Prostate gland (tissue), 2 donors: Measurements from ENCODE around the gene SLC16A5. TPM values are rescaled to one million over a fixed set of nuclear protein-coding genes. Genes with fewer than 3 reads are reported as not detected.
"Not testable (repeated sequence)": the region's sequence is repeated elsewhere in the genome, so short reads cannot be mapped to it uniquely, and the experiment has no call there.

ENCODE experiments used
- DNase-seq: peaks from one replicate; pipeline ENCODE4 v3.0.0-alpha.2; 2019; ENCODE audit warnings: low spot score
- H3K27ac ChIP-seq, 2 donors: fragments of 200-600 bp; sonication (generic); 2 replicates each; pipeline ENCODE4 v1.5.1; 2017 to 2019
- H3K27me3 ChIP-seq: fragments of 200-600 bp; sonication (generic); replicated peaks from 2 replicates; pipeline ENCODE4 v1.5.1; 2019; ENCODE audit not compliant: insufficient read depth
- H3K36me3 ChIP-seq, 2 donors: fragments of 200-600 bp; sonication (generic); 1 replicate in 1 of 2; 2 replicates in 1 of 2; pipeline versions ENCODE4 v1.5.1 to v1.8.1; 2017 to 2019
- H3K4me1 ChIP-seq: fragments of 200-600 bp; sonication (generic); replicated peaks from 2 replicates; pipeline ENCODE4 v1.5.1; 2019
- H3K4me3 ChIP-seq, 2 donors: fragments of 200-600 bp; sonication (generic); 2 replicates each; pipeline ENCODE4 v1.5.1; 2017 to 2019
- H3K9me3 ChIP-seq: fragments of 200-600 bp; sonication (generic); 2 replicates; pipeline ENCODE4 v1.5.1; 2017
- CTCF ChIP-seq, 4 experiments: fragments of 200-600 bp in 2 of 4; fragments of 450-650 bp in 2 of 4; sonication (generic) in 2 of 4; IDR thresholded peaks; 1 replicate in 3 of 4; 2 replicates in 1 of 4; pipeline ENCODE4 v1.5.1; 2016 to 2019; ENCODE audit warnings: antibody characterized with exemption in 4 of 4, mild to moderate bottlenecking in 2 of 4, moderate library complexity in 2 of 4
- POLR2A ChIP-seq: fragments of 450-650 bp; IDR thresholded peaks from one replicate; pipeline ENCODE4 v1.6.1; 2016; ENCODE audit warnings: antibody characterized with exemption, mild to moderate bottlenecking
- POLR2AphosphoS5 ChIP-seq: sonication (generic); formaldehyde crosslinking; IDR thresholded peaks from one replicate; pipeline ENCODE4 v1.6.1; 2017; ENCODE audit warnings: antibody characterized with exemption
- WGBS: methylation state at CpG from one replicate; pipeline ENCODE4 v1.1.5; 2018; 5-methylcytosine and 5-hydroxymethylcytosine counted together
- intact Hi-C: fragments of 100-400 bp; cut with DNase I; formaldehyde crosslinking; loops from one replicate; pipeline ENCODE4 v1.14.2; 2022
- total RNA-seq, 2 donors: library from RNA; depleted of rRNA; stranded (reverse); fragments of >200 nt; gene quantifications; one replicate each; pipeline ENCODE4 v1.1.0, GENCODE V29; 2016

SLC16A5 gene
- total RNA-seq, 2 donors from 2014 or later: 65.0 to 66.4 TPM

GRCh38 chr17:75118307-75118706 is 30.6 kb downstream of the SLC16A5 start:
- intact Hi-C loops: no loop called here
- DNase-seq: no peak
- Histone ChIP-seq H3K4me1 (no peaks in the 10 kb centered on the region), H3K36me3 (no peaks in the 10 kb centered on the region), H3K4me3 (no peak overlapping the region), H3K27ac (no peak overlapping the region), H3K27me3 (no peaks in the 10 kb centered on the region), H3K9me3 (no peaks in the 10 kb centered on the region)
- WGBS: 89% methylated on average over 14 of the region's 14 CpGs
- TF ChIP-seq POLR2AphosphoS5 (no peak), CTCF (IDR thresholded peaks at IDR 0.05) (no peak), POLR2A (no peak)

- Histone ChIP-seq H3K4me3 (no peak overlapping the region), H3K4me1 (no peaks in the 10 kb centered on the region), H3K27ac (no peak overlapping the region), H3K36me3 (no peaks in the 10 kb centered on the region), H3K9me3 (no peaks in the 10 kb centered on the region), H3K27me3 (no peaks in the 10 kb centered on the region)
- WGBS: 70% methylated on average over 17 of the region's 19 CpGs
- DNase-seq: peak; percentile 34
- intact Hi-C loops: no loop called here
- no peak for TF ChIP-seq CTCF (IDR thresholded peaks at IDR 0.05)
- peak; percentile 49 for TF ChIP-seq POLR2A
- peak; percentile 30 for TF ChIP-seq POLR2AphosphoS5
Observed at GRCh38 chr17:75124041-75124818, 36.5 kb downstream of the SLC16A5 start.

- TF ChIP-seq POLR2AphosphoS5 (no peak), CTCF (IDR thresholded peaks at IDR 0.05) (no peak), POLR2A (no peak)
- 86% methylated on average over 4 of the region's 4 CpGs for WGBS
- intact Hi-C loops: no loop called here
- no peak for DNase-seq
- Histone ChIP-seq H3K27ac (no peak overlapping the region), H3K36me3 (no peaks in the 10 kb centered on the region), H3K27me3 (no peaks in the 10 kb centered on the region), H3K4me3 (no peak overlapping the region), H3K4me1 (no peaks in the 10 kb centered on the region), H3K9me3 (no peaks in the 10 kb centered on the region)
Observed at GRCh38 chr17:75124819-75125162, 37.0 kb downstream of the SLC16A5 start.

- Histone ChIP-seq H3K36me3 (no peaks in the 10 kb centered on the region), H3K27me3 (no peaks in the 10 kb centered on the region), H3K4me1 (peaks cover 5% of the 10 kb centered on the region), H3K4me3 (no peak overlapping the region), H3K9me3 (no peaks in the 10 kb centered on the region), H3K27ac (no peak overlapping the region)
- DNase-seq: no peak
- TF ChIP-seq POLR2AphosphoS5 (no peak), CTCF (IDR thresholded peaks at IDR 0.05) (no peak), POLR2A (no peak)
- WGBS: 61% methylated on average over 3 of the region's 3 CpGs
- intact Hi-C loops: no loop called here
Observed at GRCh38 chr17:75125984-75126383, 38.2 kb downstream of the SLC16A5 start.

GRCh38 chr17:75126954-75127353 is 39.2 kb downstream of the SLC16A5 start:
- DNase-seq: no peak
- Histone ChIP-seq H3K27me3 (no peaks in the 10 kb centered on the region), H3K4me3 (no peak overlapping the region), H3K27ac (no peak overlapping the region), H3K9me3 (no peaks in the 10 kb centered on the region), H3K36me3 (no peaks in the 10 kb centered on the region), H3K4me1 (peaks cover 5% of the 10 kb centered on the region)
- WGBS: 97% methylated on average over 8 of the region's 8 CpGs
- intact Hi-C loops: no loop called here
- no peak for TF ChIP-seq POLR2A
- TF ChIP-seq POLR2AphosphoS5: no peak
- TF ChIP-seq CTCF (IDR thresholded peaks at IDR 0.05): no peak

- H3K4me3 ChIP-seq, H3K27me3 ChIP-seq, H3K36me3 ChIP-seq, H3K9me3 ChIP-seq, H3K4me1 ChIP-seq, intact Hi-C loops, DNase-seq: not testable (repeated sequence)
- 63% methylated on average over 5 of the region's 5 CpGs for WGBS
- peak overlapping the region in 1 of 2 donors; percentile 18 for H3K27ac ChIP-seq
Observed at GRCh38 chr17:75127936-75128335, 40.2 kb downstream of the SLC16A5 start.
